Left colon (tissue), 2 donors: ENCODE data around the gene KRT6C. TPM values are rescaled to one million over a fixed set of nuclear protein-coding genes. Genes with fewer than 3 reads are reported as not detected.
A peak's percentile ranks its signal among the peaks of the same experiment; 100 is the strongest.
"Not testable (repeated sequence)": the region's sequence is repeated elsewhere in the genome, so short reads cannot be mapped to it uniquely, and the experiment has no call there.

Experiments
- ATAC-seq: fragments of 200-7000 bp; cut with Tn5 transposase; one replicate; pipeline ENCODE4 v1.9.1; 2020; ENCODE audit warnings: mild to moderate bottlenecking, moderate library complexity
- DNase-seq, 2 donors: peaks; one replicate each; pipeline ENCODE4 v3.0.0-alpha.2; 2020
- intact Hi-C, 2 donors: fragments of 100-400 bp; cut with DNase I in 1 of 2; cut with micrococcal nuclease in 1 of 2; formaldehyde crosslinking; loops; one replicate each; pipeline versions ENCODE4 v1.11.2 to v1.14.0; 2022; cut with DNase I, micrococcal nuclease
- total RNA-seq, 2 donors: library from RNA; stranded (reverse); fragmentation: NEBNext Ultra II Directional; extraction: Animal tissue kit (Norgen Biotek cat#: 25700); gene quantifications; one replicate each; pipeline ENCODE4 v1.2.1, GENCODE V29; 2021
- donor health status: DM: no; HTN: no; CAD: no.
- donor health status: DM: yes; HTN: yes; CAD: no.

KRT6C gene
- total RNA-seq, 2 donors from 2014 or later: not detected

GRCh38 chr12:52502877-52503276, 29.3 kb upstream of the KRT6C start:
- DNase-seq: no peak
- intact Hi-C loops: loop anchor here in 1 of 2 donors (10.0 kb wide), 1 partner anchor 128 kb away; no protein-coding TSS in a partner anchor
- ATAC-seq: no peak

- no peak for DNase-seq
- intact Hi-C loops: loop anchor here in 1 of 2 donors (10.0 kb wide), 1 partner anchor 127 kb away; no protein-coding TSS in a partner anchor
- no peak for ATAC-seq
Measured at GRCh38 chr12:52501490-52501889, 27.9 kb upstream of the KRT6C start.

GRCh38 chr12:52500574-52500973, 27.0 kb upstream of the KRT6C start:
- intact Hi-C loops: loop anchor here in 1 of 2 donors (10.0 kb wide), 1 partner anchor 126 kb away; no protein-coding TSS in a partner anchor
- not testable (repeated sequence) for ATAC-seq, DNase-seq

- intact Hi-C loops: loop anchor here in 1 of 2 donors (10.0 kb wide), 1 partner anchor 125 kb away; no protein-coding TSS in a partner anchor
Measured at GRCh38 chr12:52499806-52500560, 26.4 kb upstream of the KRT6C start.

GRCh38 chr12:52498946-52499345, 25.3 kb upstream of the KRT6C start:
- no peak for DNase-seq
- ATAC-seq: no peak
- intact Hi-C loops: no loop called here

More at GRCh38 chr12:52499806-52500560, 26.4 kb upstream of the KRT6C start:
- no peak for ATAC-seq
- DNase-seq: no peak

GRCh38 chr12:52497975-52498374, 24.4 kb upstream of the KRT6C start:
- ATAC-seq (no peak), DNase-seq (no peak)
- intact Hi-C loops: no loop called here

GRCh38 chr12:52496590-52497071, 23.0 kb upstream of the KRT6C start:
- DNase-seq: no peak
- intact Hi-C loops: no loop called here
- ATAC-seq: no peak

GRCh38 chr12:52496054-52496453, 22.4 kb upstream of the KRT6C start:
- no peak for ATAC-seq
- DNase-seq: no peak
- intact Hi-C loops: no loop called here

- DNase-seq (no peak), ATAC-seq (peak; percentile 27)
- intact Hi-C loops: no loop called here
Measured at GRCh38 chr12:52495389-52495788, 21.8 kb upstream of the KRT6C start.

- DNase-seq (no peak), ATAC-seq (no peak)
- intact Hi-C loops: no loop called here
Measured at GRCh38 chr12:52494518-52494917, 20.9 kb upstream of the KRT6C start.

GRCh38 chr12:52494100-52494499, 20.5 kb upstream of the KRT6C start:
- ATAC-seq (no peak), DNase-seq (no peak)
- intact Hi-C loops: no loop called here

GRCh38 chr12:52493172-52493571, 19.6 kb upstream of the KRT6C start, which contains the start of gene KRT6A:
Gene KRT6A (minus strand): TSS chr12:52493257. CDS start chr12:52493188, 69 bp downstream.
- ATAC-seq: no peak
- DNase-seq: no peak
- intact Hi-C loops: no loop called here

- ATAC-seq: not testable (repeated sequence)
Measured at GRCh38 chr12:52492405-52492804, 18.8 kb upstream of the KRT6C start.

GRCh38 chr12:52491495-52491894, 17.9 kb upstream of the KRT6C start:
- ATAC-seq, DNase-seq, intact Hi-C loops: not testable (repeated sequence)

More at GRCh38 chr12:52492405-52492804, 18.8 kb upstream of the KRT6C start:
- intact Hi-C loops, DNase-seq: not testable (repeated sequence)

- no peak for ATAC-seq
- intact Hi-C loops: no loop called here
Measured at GRCh38 chr12:52488736-52489135, 15.1 kb upstream of the KRT6C start.

GRCh38 chr12:52487744-52488443, 14.3 kb upstream of the KRT6C start:
- DNase-seq, intact Hi-C loops, ATAC-seq: not testable (repeated sequence)

More at GRCh38 chr12:52488736-52489135, 15.1 kb upstream of the KRT6C start:
- DNase-seq: no peak

GRCh38 chr12:52487211-52487610, 13.6 kb upstream of the KRT6C start:
- intact Hi-C loops: no loop called here
- no peak for DNase-seq
- ATAC-seq: no peak

- ATAC-seq: no peak
- intact Hi-C loops: no loop called here
- no peak for DNase-seq
Measured at GRCh38 chr12:52486166-52487105, 12.8 kb upstream of the KRT6C start.
